ENCODE measurements around the gene UGT2B11.

DNA sequence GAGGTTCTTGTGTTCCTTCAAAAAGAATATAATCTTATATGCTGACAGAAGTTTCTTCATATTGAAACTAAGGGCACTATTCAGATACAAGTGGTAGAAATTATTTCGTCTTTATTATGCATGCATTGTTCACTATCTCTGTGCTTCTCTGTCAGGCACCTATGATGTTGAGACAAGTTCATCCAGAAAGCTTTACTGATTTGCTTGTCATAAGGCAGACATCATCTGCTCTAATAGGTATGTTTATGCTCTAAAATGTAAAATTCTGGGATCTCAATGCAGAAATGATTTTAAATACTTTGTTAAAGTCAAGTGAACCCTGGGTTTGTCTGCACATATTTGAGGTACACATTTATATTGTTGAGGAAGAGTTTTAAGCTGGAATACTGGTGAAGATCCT, 3.6 kb downstream of the UGT2B11 start:
- TF ChIP-seq, protein P1, sequence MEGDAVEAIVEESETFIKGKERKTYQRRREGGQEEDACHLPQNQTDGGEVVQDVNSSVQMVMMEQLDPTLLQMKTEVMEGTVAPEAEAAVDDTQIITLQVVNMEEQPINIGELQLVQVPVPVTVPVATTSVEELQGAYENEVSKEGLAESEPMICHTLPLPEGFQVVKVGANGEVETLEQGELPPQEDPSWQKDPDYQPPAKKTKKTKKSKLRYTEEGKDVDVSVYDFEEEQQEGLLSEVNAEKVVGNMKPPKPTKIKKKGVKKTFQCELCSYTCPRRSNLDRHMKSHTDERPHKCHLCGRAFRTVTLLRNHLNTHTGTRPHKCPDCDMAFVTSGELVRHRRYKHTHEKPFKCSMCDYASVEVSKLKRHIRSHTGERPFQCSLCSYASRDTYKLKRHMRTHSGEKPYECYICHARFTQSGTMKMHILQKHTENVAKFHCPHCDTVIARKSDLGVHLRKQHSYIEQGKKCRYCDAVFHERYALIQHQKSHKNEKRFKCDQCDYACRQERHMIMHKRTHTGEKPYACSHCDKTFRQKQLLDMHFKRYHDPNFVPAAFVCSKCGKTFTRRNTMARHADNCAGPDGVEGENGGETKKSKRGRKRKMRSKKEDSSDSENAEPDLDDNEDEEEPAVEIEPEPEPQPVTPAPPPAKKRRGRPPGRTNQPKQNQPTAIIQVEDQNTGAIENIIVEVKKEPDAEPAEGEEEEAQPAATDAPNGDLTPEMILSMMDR (IDR thresholded peaks at IDR 0.05): no peak
- TF ChIP-seq POLR2AphosphoS5 (IDR thresholded peaks at IDR 0.05) (no peak), POLR2A (IDR thresholded peaks at IDR 0.05) (no peak), EP300 (IDR thresholded peaks at IDR 0.05) (no peak)
